A549 (cell line): Measurements from ENCODE around the gene INPP5F.

Source experiments
- CHD4 ChIP-seq: fragments of 200-600 bp; sonication (generic); IDR thresholded peaks from 2 replicates; pipeline ENCODE4 v1.6.1; 2016; ENCODE audit warnings: antibody characterized with exemption, mild to moderate bottlenecking, borderline replicate concordance
- ESRRA ChIP-seq: fragments of 150-350 bp; IDR thresholded peaks from 2 replicates; pipeline ENCODE4 v1.6.1; 2014; ENCODE audit warnings: mild to moderate bottlenecking, low read length, borderline replicate concordance
- PHF8 ChIP-seq: fragments of 200-600 bp; sonication (generic); IDR thresholded peaks from 2 replicates; pipeline ENCODE4 v1.6.1; 2016; ENCODE audit warnings: low read depth, mild to moderate bottlenecking, antibody characterized with exemption, moderate library complexity, borderline replicate concordance
- POLR2A ChIP-seq: IDR thresholded peaks from 2 replicates; pipeline ENCODE4 v1.6.1; 2012; ENCODE audit warnings: mild to moderate bottlenecking, low read length
- RFX5 ChIP-seq: fragments of 450-650 bp; IDR thresholded peaks from 2 replicates; pipeline ENCODE4 v1.7.1; 2014; ENCODE audit warnings: antibody characterized with exemption, mild to moderate bottlenecking, moderate library complexity
- TF ChIP-seq, protein P1 (sequence below): fragments of >200 bp; sonication (Bioruptor Twin); formaldehyde crosslinking; IDR thresholded peaks from 3 replicates; pipeline ENCODE4 v1.5.1; 2016
- TF ChIP-seq, protein P2 (sequence below): IDR thresholded peaks from 2 replicates; pipeline ENCODE4 v1.6.1; 2012
- TF ChIP-seq, protein P3 (sequence below): fragments of 200-600 bp; sonication (generic); IDR thresholded peaks from 2 replicates; pipeline ENCODE4 v1.6.1; 2016; ENCODE audit warnings: antibody characterized with exemption, mild to moderate bottlenecking, moderate library complexity

DNA sequence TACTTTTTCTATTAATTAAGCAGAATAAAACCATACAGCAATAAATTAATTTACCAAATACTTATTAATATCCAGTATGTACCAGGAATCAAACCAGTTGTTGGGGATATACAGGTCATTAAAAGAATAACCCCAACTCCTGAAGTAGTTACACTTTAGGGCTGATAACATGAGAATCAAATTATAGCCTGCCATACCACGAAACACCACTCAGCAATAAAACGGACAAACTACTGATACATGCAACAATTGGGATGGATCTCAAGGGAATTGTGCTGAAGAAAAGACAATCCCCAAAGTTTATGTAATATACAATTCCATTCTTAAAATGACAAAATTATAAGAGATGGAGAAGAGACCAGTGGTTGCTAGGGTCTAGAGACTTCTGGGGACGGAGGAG, 124.1 kb downstream of the INPP5F start:
- TF ChIP-seq, protein P1, sequence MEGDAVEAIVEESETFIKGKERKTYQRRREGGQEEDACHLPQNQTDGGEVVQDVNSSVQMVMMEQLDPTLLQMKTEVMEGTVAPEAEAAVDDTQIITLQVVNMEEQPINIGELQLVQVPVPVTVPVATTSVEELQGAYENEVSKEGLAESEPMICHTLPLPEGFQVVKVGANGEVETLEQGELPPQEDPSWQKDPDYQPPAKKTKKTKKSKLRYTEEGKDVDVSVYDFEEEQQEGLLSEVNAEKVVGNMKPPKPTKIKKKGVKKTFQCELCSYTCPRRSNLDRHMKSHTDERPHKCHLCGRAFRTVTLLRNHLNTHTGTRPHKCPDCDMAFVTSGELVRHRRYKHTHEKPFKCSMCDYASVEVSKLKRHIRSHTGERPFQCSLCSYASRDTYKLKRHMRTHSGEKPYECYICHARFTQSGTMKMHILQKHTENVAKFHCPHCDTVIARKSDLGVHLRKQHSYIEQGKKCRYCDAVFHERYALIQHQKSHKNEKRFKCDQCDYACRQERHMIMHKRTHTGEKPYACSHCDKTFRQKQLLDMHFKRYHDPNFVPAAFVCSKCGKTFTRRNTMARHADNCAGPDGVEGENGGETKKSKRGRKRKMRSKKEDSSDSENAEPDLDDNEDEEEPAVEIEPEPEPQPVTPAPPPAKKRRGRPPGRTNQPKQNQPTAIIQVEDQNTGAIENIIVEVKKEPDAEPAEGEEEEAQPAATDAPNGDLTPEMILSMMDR = no peak
- TF ChIP-seq, protein P2, sequence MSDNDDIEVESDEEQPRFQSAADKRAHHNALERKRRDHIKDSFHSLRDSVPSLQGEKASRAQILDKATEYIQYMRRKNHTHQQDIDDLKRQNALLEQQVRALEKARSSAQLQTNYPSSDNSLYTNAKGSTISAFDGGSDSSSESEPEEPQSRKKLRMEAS = no peak
- TF ChIP-seq PHF8 = no peak
- no peak for TF ChIP-seq CHD4
- TF ChIP-seq ESRRA = no peak
- TF ChIP-seq POLR2A = no peak
- no peak for TF ChIP-seq RFX5
- TF ChIP-seq, protein P3, sequence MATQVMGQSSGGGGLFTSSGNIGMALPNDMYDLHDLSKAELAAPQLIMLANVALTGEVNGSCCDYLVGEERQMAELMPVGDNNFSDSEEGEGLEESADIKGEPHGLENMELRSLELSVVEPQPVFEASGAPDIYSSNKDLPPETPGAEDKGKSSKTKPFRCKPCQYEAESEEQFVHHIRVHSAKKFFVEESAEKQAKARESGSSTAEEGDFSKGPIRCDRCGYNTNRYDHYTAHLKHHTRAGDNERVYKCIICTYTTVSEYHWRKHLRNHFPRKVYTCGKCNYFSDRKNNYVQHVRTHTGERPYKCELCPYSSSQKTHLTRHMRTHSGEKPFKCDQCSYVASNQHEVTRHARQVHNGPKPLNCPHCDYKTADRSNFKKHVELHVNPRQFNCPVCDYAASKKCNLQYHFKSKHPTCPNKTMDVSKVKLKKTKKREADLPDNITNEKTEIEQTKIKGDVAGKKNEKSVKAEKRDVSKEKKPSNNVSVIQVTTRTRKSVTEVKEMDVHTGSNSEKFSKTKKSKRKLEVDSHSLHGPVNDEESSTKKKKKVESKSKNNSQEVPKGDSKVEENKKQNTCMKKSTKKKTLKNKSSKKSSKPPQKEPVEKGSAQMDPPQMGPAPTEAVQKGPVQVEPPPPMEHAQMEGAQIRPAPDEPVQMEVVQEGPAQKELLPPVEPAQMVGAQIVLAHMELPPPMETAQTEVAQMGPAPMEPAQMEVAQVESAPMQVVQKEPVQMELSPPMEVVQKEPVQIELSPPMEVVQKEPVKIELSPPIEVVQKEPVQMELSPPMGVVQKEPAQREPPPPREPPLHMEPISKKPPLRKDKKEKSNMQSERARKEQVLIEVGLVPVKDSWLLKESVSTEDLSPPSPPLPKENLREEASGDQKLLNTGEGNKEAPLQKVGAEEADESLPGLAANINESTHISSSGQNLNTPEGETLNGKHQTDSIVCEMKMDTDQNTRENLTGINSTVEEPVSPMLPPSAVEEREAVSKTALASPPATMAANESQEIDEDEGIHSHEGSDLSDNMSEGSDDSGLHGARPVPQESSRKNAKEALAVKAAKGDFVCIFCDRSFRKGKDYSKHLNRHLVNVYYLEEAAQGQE = no peak
